ENCODE results near the gene TMEM134. TPM values are rescaled to one million over a fixed set of nuclear protein-coding genes. Genes with fewer than 3 reads are reported as not detected.
"Not testable (repeated sequence)": the region's sequence is repeated elsewhere in the genome, so short reads cannot be mapped to it uniquely, and the experiment has no call there.

Gene TMEM134
- polyA plus RNA-seq, 1 experiment: 14.7 TPM

DNA sequence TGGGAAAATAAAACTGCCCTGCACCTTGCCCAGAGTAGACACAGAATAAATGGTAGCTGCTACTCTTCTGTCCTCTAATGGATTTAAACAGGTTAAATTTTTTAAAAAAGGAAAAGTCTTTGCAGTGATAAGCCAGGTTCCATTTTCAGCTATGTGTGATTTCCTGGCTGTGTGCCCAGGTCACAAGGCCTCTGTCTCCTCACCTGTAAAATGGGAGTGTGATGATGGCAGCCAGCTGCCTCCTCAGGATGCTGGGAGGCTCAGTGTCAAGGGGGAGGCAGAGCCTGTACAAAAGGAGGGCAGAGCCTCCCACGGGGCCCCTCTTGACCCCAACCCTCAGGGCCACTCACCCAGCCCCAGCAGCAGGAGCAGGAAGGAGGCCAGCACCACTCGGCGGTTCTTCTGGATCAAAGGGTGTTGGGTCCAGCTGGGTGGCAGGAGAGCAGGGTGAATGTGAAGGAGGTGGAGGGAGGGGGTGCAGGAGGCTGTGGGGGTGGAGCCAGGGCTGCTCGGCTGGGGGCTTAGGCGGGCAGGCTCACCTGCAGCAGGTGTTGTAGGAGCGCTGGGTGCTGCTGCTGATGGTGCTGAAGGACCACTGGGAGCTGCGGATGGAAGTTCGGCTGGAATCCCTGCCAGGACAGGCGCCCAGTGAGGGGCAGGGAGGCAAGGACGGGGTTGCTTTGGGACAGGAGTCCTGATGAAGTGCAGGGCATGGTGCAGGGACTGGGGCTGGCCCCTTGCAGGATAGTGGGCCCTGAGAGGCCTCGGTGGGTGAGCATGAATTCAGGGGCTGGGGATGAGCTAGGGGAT lies 1.9 kb downstream of the TMEM134 start:
- ChIA-PET CTCF (interaction anchor here (2.8 kb wide), 1 partner anchor 66 kb away, joined by 15 read pairs; the partner anchor contains the start of gene PPP1CA), POLR2A (interaction anchor here (2.5 kb wide), 1 partner anchor 66 kb away, joined by 11 read pairs; the partner anchor contains the start of gene PPP1CA)
- no peak overlapping the region for H3K4me3 ChIP-seq (ENCODE audit: low read depth, low read length)
- H3K9me3 ChIP-seq (ENCODE audit: control insufficient read depth, insufficient read depth, low read length): peaks cover 10% of the 10 kb centered on the region; the same call in 1 of the 2 replicates
- no peak for DNase-seq (ENCODE audit: low read depth, low spot score)
- H3K27me3 ChIP-seq (ENCODE audit: control insufficient read depth, insufficient read depth, low read length): no peaks in the 10 kb centered on the region
- TF ChIP-seq, protein P1, sequence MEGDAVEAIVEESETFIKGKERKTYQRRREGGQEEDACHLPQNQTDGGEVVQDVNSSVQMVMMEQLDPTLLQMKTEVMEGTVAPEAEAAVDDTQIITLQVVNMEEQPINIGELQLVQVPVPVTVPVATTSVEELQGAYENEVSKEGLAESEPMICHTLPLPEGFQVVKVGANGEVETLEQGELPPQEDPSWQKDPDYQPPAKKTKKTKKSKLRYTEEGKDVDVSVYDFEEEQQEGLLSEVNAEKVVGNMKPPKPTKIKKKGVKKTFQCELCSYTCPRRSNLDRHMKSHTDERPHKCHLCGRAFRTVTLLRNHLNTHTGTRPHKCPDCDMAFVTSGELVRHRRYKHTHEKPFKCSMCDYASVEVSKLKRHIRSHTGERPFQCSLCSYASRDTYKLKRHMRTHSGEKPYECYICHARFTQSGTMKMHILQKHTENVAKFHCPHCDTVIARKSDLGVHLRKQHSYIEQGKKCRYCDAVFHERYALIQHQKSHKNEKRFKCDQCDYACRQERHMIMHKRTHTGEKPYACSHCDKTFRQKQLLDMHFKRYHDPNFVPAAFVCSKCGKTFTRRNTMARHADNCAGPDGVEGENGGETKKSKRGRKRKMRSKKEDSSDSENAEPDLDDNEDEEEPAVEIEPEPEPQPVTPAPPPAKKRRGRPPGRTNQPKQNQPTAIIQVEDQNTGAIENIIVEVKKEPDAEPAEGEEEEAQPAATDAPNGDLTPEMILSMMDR (IDR thresholded peaks at IDR 0.05; ENCODE audit: low read depth, low read length): no peak
- no peak overlapping the region for H3K27ac ChIP-seq (ENCODE audit: low read depth, low read length)

DNA sequence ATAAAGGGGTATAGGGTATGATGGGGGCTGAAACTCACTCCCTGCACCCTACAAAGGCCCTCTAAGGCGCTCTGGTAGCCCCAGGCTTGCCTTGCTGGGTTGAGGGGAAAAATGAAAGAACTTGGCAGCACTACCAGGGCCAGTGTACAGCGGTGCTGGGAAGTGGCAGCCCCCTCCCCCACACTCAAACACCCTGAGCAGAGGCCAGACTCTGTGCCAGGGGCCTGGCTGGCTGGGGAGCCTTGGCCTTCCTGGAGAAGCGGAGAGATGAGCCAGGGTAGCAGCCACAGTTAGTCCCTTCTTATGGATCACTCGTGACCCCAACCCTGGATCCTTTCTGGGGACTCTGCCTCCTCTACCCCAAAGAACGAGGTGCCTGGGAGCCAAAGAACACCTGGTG lies 2.7 kb downstream of the TMEM134 start:
- CTCF ChIA-PET: no interaction called here
- Histone ChIP-seq H3K27ac (ENCODE audit: low read depth, low read length) (no peak overlapping the region), H3K4me3 (ENCODE audit: low read depth, low read length) (no peak overlapping the region), H3K9me3 (ENCODE audit: control insufficient read depth, insufficient read depth, low read length) (peaks cover 10% of the 10 kb centered on the region; the same call in 1 of the 2 replicates), H3K27me3 (ENCODE audit: control insufficient read depth, insufficient read depth, low read length) (no peaks in the 10 kb centered on the region)
- TF ChIP-seq, protein P1 (IDR thresholded peaks at IDR 0.05; ENCODE audit: low read depth, low read length): no peak
- no peak for DNase-seq (ENCODE audit: low read depth, low spot score)
- POLR2A ChIA-PET: no interaction called here

DNA sequence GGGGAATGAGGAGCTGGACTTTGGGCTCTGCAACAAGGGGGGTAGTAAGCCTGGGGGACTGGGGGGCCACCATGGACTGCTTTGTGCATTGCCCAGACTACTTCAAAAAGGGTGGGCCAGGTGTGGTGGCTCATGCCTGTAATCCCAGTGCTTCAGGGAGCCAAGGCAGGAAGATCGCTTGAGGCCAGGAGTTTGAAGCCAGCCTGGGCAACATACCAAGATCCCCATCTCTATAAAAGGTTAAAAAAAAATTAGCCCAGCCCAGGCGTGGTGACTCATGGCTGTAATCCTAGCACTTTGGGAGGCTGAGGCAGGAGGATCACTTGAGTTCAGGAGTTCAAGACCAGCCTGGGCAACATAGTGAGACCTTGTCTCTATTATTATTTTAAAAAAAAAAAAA lies 3.5 kb downstream of the TMEM134 start:
- DNase-seq (ENCODE audit: low read depth, low spot score); H3K27ac ChIP-seq (ENCODE audit: low read depth, low read length); POLR2A ChIA-PET; H3K4me3 ChIP-seq (ENCODE audit: low read depth, low read length); H3K27me3 ChIP-seq (ENCODE audit: control insufficient read depth, insufficient read depth, low read length); CTCF ChIA-PET: not testable (repeated sequence)
- H3K9me3 ChIP-seq (ENCODE audit: control insufficient read depth, insufficient read depth, low read length): peaks cover 10% of the 10 kb centered on the region; the same call in 1 of the 2 replicates

DNA sequence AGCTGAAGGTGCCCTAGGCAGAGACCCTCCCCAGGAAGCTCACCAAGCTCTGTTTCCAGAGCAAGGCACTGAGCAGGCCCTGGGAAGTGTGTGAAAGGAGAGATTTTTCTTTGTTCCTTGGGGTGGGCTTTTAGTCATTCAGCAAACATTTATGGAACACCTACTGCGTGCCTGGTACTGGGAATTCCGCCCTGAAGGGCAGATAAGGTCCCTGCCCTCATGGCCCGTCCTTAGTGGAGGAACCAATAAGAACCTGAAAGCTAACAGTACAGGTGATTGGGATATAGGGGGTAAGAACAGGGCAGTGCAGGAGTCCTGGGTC lies 3.9 kb downstream of the TMEM134 start:
- peak overlapping the region; percentile 63 for H3K4me3 ChIP-seq (ENCODE audit: low read depth, low read length)
- DNase-seq (ENCODE audit: low read depth, low spot score): no peak
- CTCF ChIA-PET: no interaction called here
- no peak overlapping the region for H3K27ac ChIP-seq (ENCODE audit: low read depth, low read length)
- TF ChIP-seq, protein P1 (IDR thresholded peaks at IDR 0.05; ENCODE audit: low read depth, low read length): no peak
- H3K27me3 ChIP-seq (ENCODE audit: control insufficient read depth, insufficient read depth, low read length): peaks cover 2% of the 10 kb centered on the region
- POLR2A ChIA-PET: no interaction called here
- peaks cover 10% of the 10 kb centered on the region; the same call in 1 of the 2 replicates for H3K9me3 ChIP-seq (ENCODE audit: control insufficient read depth, insufficient read depth, low read length)

DNA sequence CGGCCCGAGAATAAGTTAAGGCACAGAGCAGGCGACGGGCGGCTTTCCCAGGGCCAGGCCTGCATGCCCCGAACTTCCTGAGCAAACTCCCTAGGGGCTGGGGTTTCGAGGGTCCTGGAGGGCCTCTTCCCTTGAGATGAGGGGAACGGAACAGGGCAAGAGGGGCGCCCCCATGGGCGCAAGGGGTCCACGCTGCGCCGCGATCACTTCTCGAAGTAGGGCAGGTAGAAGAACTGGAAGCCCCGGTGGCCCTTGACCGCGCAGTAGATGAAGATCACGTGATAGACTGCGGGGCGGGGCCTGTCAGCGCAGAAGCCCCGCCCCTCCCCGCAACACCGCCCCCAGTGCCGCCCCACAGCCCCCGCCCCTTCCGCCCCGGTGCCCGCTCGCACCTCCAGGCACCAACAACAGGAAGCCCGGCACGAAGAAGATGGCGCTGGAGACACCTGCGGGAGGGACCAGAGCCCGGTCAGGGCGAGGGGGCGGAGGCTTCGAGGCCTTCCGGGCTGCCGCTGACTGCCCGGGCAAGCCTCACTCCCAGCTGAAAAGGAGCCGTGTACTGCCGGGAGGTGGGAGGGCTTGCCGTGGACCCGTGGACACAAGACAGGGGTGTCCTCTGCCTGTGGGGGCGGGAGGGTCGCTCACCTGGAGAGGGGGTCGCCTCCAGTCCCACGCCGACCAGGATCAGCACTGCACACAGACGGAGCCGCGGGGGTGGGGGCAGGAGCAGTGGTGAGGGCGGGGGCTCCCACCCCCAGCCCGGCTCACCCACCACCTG lies 4.5 kb downstream of the TMEM134 start:
- Histone ChIP-seq H3K27me3 (ENCODE audit: control insufficient read depth, insufficient read depth, low read length) (peaks cover 2% of the 10 kb centered on the region), H3K9me3 (ENCODE audit: control insufficient read depth, insufficient read depth, low read length) (peaks cover 10% of the 10 kb centered on the region; the same call in 1 of the 2 replicates), H3K27ac (ENCODE audit: low read depth, low read length) (no peak overlapping the region), H3K4me3 (ENCODE audit: low read depth, low read length) (peak overlapping the region; percentile 63)
- TF ChIP-seq, protein P1 (IDR thresholded peaks at IDR 0.05; ENCODE audit: low read depth, low read length): no peak
- ChIA-PET CTCF (no interaction called here), POLR2A (interaction anchor here (0.6 kb wide), 1 partner anchor 15 kb away, joined by 3 read pairs; no protein-coding TSS in a partner anchor)
- DNase-seq (ENCODE audit: low read depth, low spot score): no peak
